GM12892 (cell line): ENCODE results near the gene NRSN2.
"Not testable (repeated sequence)": the region's sequence is repeated elsewhere in the genome, so short reads cannot be mapped to it uniquely, and the experiment has no call there.

ENCODE experiments used
- POLR2A ChIP-seq: IDR thresholded peaks from 2 replicates; pipeline ENCODE4 v1.6.1; 2011; ENCODE audit warnings: low read depth, low read length, control low read depth
- POLR2AphosphoS5 ChIP-seq: IDR thresholded peaks from 2 replicates; pipeline ENCODE4 v1.6.1; 2011; ENCODE audit warnings: low read depth, low read length, control low read depth

GRCh38 chr20:336040-336439 is 10.9 kb upstream of the NRSN2 start:
- not testable (repeated sequence) for TF ChIP-seq POLR2AphosphoS5, POLR2A
